Colonic mucosa (tissue), 4 donors: Measurements from ENCODE around the gene SMU1. TPM values are rescaled to one million over a fixed set of nuclear protein-coding genes. Genes with fewer than 3 reads are reported as not detected.

Experiments
- DNase-seq: peaks from one replicate; pipeline ENCODE4 v3.0.0-alpha.2; 2020
- H3K27ac ChIP-seq: fragments of 200-600 bp; one replicate; pipeline ENCODE4 v1.8.0; 2021
- H3K27me3 ChIP-seq: fragments of 200-600 bp; one replicate; pipeline ENCODE4 v1.8.0; 2021
- H3K36me3 ChIP-seq: fragments of 200-600 bp; one replicate; pipeline ENCODE4 v1.8.0; 2021
- H3K4me1 ChIP-seq: fragments of 200-600 bp; one replicate; pipeline ENCODE4 v1.8.0; 2021; ENCODE audit warnings: mild to moderate bottlenecking
- H3K4me3 ChIP-seq: fragments of 200-600 bp; one replicate; pipeline ENCODE4 v1.8.0; 2021
- H3K9ac ChIP-seq, 2 donors: one replicate each; pipeline ENCODE4 v1.7.0; 2013; ENCODE audit warnings: control low read depth in 2 of 2, low read depth in 2 of 2, low read length in 2 of 2
- H3K9me3 ChIP-seq: fragments of 200-600 bp; one replicate; pipeline ENCODE4 v1.8.0; 2021
- intact Hi-C: fragments of 100-400 bp; cut with DNase I; formaldehyde crosslinking; loops from one replicate; pipeline ENCODE4 v1.14.1; 2022
- total RNA-seq, 2 donors: library from RNA; stranded (reverse); fragmentation: NEBNext Ultra II Directional in 1 of 2; extraction: Animal tissue kit (Norgen Biotek cat#: 25700) in 1 of 2; gene quantifications; one replicate each; pipeline ENCODE4 v1.2.1, GENCODE V29; 2021
- TF ChIP-seq, protein P1 (sequence below): fragments of 200-600 bp; IDR thresholded peaks from one replicate; pipeline ENCODE4 v1.8.0; 2022; ENCODE audit warnings: antibody characterized with exemption, mild to moderate bottlenecking
- donor health status: healthy.
- donor health status: DM: no; HTN: no; CAD: no.
- donor health status: DM: no; HTN: no; CAD: no.

The SMU1 gene
- total RNA-seq, 2 donors from 2014 or later = 17.4 to 18.7 TPM

DNA sequence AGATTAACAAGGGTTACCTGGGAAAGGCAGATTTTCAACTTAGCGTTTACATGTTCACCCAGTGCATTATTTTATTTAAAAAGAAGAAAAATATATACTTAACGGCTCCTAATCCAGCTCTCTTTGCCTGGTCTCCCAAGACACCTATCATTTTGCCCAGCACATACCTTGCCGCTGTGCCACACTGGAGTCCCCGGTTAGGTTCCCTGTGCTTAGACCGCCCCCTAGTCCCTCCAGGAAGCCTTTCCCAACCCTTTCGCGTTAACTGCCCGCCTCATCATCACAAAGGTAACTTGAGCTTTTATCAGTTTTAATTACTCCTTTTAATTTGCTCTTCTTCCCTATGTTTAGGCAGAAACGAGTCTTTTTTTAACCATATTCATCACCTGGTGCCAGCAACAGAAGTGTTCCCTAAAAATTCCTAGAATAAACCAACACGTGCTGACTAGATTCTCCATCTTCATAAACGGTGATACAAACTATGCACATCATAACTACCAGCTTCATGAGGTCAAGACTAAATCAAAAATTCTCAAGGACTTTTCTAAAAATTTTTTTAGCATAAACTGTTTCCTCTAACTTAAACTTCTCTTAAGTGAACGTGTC, 31.7 kb downstream of the SMU1 start:
- peak overlapping the region; percentile 67 to 77 for H3K9ac ChIP-seq
- peak; percentile 67 for DNase-seq

DNA sequence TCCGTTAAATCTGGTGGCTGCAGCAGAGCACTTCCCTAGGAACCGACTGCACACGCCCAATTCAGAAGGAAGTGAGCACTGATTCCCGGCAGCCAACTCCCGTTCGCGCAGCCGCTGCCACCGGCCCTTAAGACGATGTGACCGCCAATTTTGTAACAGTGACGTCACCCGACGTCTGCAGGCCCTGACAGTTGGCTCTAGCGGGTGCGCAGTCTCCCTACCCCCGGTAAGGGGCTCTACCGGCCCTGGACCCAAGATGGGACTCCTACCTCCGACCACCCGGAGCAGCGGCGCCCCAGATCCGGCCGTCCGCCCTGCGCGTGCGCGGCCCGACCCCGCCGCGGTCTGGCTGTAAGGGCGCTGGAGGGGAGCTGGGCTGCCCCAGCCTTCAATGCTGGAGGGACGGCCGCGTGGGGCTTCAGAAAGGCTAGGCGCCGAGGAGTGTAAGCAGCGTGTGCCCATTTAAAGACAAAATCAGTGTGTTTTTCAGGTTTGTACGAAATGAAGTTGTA, 32.3 kb downstream of the SMU1 start:
- peak overlapping the region; percentile 83 for H3K27ac ChIP-seq
- no peaks in the 10 kb centered on the region for H3K36me3 ChIP-seq
- peak overlapping the region; percentile 67 to 77 for H3K9ac ChIP-seq
- DNase-seq = peak; percentile 87
- H3K4me1 ChIP-seq = no peaks in the 10 kb centered on the region
- no peaks in the 10 kb centered on the region for H3K27me3 ChIP-seq
- H3K9me3 ChIP-seq = no peaks in the 10 kb centered on the region
- TF ChIP-seq, protein P1, sequence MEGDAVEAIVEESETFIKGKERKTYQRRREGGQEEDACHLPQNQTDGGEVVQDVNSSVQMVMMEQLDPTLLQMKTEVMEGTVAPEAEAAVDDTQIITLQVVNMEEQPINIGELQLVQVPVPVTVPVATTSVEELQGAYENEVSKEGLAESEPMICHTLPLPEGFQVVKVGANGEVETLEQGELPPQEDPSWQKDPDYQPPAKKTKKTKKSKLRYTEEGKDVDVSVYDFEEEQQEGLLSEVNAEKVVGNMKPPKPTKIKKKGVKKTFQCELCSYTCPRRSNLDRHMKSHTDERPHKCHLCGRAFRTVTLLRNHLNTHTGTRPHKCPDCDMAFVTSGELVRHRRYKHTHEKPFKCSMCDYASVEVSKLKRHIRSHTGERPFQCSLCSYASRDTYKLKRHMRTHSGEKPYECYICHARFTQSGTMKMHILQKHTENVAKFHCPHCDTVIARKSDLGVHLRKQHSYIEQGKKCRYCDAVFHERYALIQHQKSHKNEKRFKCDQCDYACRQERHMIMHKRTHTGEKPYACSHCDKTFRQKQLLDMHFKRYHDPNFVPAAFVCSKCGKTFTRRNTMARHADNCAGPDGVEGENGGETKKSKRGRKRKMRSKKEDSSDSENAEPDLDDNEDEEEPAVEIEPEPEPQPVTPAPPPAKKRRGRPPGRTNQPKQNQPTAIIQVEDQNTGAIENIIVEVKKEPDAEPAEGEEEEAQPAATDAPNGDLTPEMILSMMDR = no peak
- peak overlapping the region; percentile 45 for H3K4me3 ChIP-seq
- intact Hi-C loops = no loop called here

More for the DNA sequence above, 31.7 kb downstream of the SMU1 start:
- no peaks in the 10 kb centered on the region for H3K4me1 ChIP-seq
- H3K9me3 ChIP-seq = no peaks in the 10 kb centered on the region
- H3K4me3 ChIP-seq = peak overlapping the region; percentile 45
- H3K36me3 ChIP-seq = no peaks in the 10 kb centered on the region
- intact Hi-C loops = no loop called here
- TF ChIP-seq, protein P1 = no peak
- peak overlapping the region; percentile 83 for H3K27ac ChIP-seq
- no peaks in the 10 kb centered on the region for H3K27me3 ChIP-seq

DNA sequence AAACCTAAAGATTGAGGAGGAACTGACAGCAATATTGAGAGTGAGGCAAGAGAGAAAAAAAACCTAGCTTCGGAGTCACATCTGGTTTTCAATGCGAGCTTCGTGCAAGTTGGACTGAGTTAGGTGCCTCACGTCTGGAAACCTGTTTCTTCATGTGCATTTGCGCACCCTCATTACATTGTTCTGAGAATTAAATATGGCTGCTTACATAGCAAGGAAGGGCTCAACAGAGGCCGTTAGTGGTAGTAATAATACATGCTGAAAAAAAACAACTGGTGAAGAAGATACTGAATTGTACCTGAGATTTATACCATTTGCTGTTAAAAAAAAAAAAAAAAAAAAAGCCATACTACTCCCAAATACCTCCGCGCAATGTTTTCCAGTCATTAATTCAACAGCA, 32.8 kb downstream of the SMU1 start:
- TF ChIP-seq, protein P1 = no peak
- H3K4me1 ChIP-seq = no peaks in the 10 kb centered on the region
- no peaks in the 10 kb centered on the region for H3K9me3 ChIP-seq
- no peaks in the 10 kb centered on the region for H3K27me3 ChIP-seq
- peaks cover 5% of the 10 kb centered on the region for H3K36me3 ChIP-seq
- peak overlapping the region; percentile 83 for H3K27ac ChIP-seq
- intact Hi-C loops = no loop called here
- DNase-seq = no peak
- peak overlapping the region; percentile 45 for H3K4me3 ChIP-seq
- H3K9ac ChIP-seq = peak overlapping the region in 1 of 2 donors; percentile 67

DNA sequence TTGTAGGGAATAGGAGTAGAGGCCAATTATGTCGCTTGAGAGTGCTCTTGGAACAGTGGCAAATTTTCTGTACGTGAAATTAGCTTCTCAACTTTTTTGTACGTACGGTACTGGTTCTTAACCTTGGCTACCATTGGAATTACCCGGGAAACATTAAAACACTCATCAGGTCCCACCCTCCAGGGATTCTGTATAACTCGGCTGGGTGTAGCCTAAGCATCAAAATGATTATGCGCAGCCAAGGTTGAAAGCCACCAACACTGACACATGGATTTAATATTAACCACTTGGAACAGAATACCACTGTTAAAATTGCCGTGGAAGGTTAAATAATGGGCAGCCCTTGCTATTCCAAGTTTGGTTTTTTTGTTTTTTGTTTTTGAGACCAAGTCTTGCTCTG, 34.0 kb downstream of the SMU1 start:
- Histone ChIP-seq H3K9ac (no peak overlapping the region), H3K27ac (no peak overlapping the region), H3K36me3 (peaks cover 12% of the 10 kb centered on the region), H3K27me3 (no peaks in the 10 kb centered on the region), H3K4me3 (no peak overlapping the region), H3K4me1 (no peaks in the 10 kb centered on the region), H3K9me3 (no peaks in the 10 kb centered on the region)
- DNase-seq = no peak
- intact Hi-C loops = no loop called here
- TF ChIP-seq, protein P1 = no peak

DNA sequence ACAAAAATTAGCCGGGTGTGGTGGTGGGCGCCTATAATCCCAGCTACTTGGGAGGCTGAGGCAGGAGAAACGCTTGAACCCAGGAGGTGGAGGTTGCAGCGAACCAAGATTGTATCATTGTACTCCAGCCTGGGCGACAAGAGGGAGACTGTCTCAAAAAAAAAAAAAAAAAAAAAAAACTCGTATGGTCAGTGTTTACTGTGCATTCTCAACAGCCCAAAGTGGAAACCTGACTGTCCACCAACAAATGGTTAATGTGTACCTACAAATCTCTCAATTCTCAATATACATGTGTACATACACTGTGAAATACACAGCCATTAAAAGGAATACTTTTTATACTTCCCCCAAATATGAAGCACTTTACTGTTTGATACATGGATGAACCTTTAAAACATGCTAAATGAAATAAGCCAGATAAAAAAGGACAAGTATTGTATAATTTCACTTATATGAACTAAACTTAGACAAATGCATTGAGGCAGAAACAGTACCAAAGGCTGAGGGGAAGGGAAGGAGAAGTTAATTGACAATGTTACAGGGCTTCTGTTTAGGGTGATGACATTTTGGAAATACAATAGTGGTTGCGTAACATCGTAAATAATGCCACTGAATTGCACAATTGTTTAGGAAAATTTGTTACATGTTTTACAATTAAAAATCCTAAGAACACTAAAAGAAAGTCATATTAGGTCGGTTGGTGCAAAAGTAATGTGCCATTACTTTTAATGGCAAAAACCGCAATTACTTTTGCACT, 34.9 kb downstream of the SMU1 start:
- Histone ChIP-seq H3K27ac (no peak overlapping the region), H3K36me3 (peaks cover 20% of the 10 kb centered on the region), H3K27me3 (no peaks in the 10 kb centered on the region), H3K4me3 (no peak overlapping the region), H3K4me1 (no peaks in the 10 kb centered on the region), H3K9ac (no peak overlapping the region), H3K9me3 (no peaks in the 10 kb centered on the region)
- intact Hi-C loops = no loop called here
- TF ChIP-seq, protein P1 = no peak
- DNase-seq = no peak
